Mesenchymal stem cell (in vitro differentiated cells and primary cell): ENCODE results near the gene KRT38.

Source experiments
- DNase-seq: peaks from one replicate; pipeline ENCODE4 v3.0.0-alpha.2; 2013
- H2AFZ ChIP-seq: one replicate; pipeline ENCODE4 v1.6.1; 2013; ENCODE audit warnings: low read depth, mild to moderate bottlenecking, control low read depth, inconsistent platforms, low read length, moderate library complexity
- H2AK5ac ChIP-seq: 2 replicates; pipeline ENCODE4 v1.6.1; 2013; ENCODE audit warnings: low read length, moderate library complexity, mild to moderate bottlenecking, inconsistent platforms; ENCODE audit not compliant: severe bottlenecking
- H2BK120ac ChIP-seq: one replicate; pipeline ENCODE4 v1.6.1; 2013; ENCODE audit warnings: low read depth, mild to moderate bottlenecking, inconsistent platforms, low read length, moderate library complexity
- H2BK12ac ChIP-seq, 2 experiments: one replicate each; pipeline ENCODE4 v1.6.1; 2013; ENCODE audit warnings: inconsistent platforms in 2 of 2, low read length in 2 of 2, mild to moderate bottlenecking in 2 of 2, moderate library complexity in 2 of 2, control low read depth in 1 of 2
- H2BK15ac ChIP-seq: one replicate; pipeline ENCODE4 v1.6.1; 2013; ENCODE audit warnings: mild to moderate bottlenecking, low read depth, inconsistent platforms; ENCODE audit not compliant: poor library complexity, severe bottlenecking
- H2BK5ac ChIP-seq: 2 replicates; pipeline ENCODE4 v1.6.1; 2013; ENCODE audit warnings: low read depth, mild to moderate bottlenecking, low read length, control low read depth, inconsistent platforms; ENCODE audit not compliant: poor library complexity, severe bottlenecking
- H3K14ac ChIP-seq, 2 experiments: one replicate each; pipeline ENCODE4 v1.6.1; 2013; ENCODE audit warnings: inconsistent platforms in 2 of 2, low read length in 2 of 2, control low read depth in 1 of 2, mild to moderate bottlenecking in 1 of 2, moderate library complexity in 1 of 2
- H3K18ac ChIP-seq, 2 experiments: one replicate each; pipeline ENCODE4 v1.6.1; 2013; ENCODE audit warnings: inconsistent platforms in 2 of 2, low read length in 2 of 2, control low read depth in 1 of 2, low read depth in 1 of 2, mild to moderate bottlenecking in 1 of 2
- H3K23ac ChIP-seq, 2 experiments: one replicate each; pipeline ENCODE4 v1.6.1; 2013; ENCODE audit warnings: inconsistent platforms in 2 of 2, low read length in 2 of 2, mild to moderate bottlenecking in 2 of 2, moderate library complexity in 2 of 2, control low read depth in 1 of 2
- H3K27ac ChIP-seq: 2 replicates; pipeline ENCODE4 v1.5.1; 2013; ENCODE audit warnings: mild to moderate bottlenecking, moderate library complexity, low read length, control low read depth, inconsistent platforms; ENCODE audit not compliant: poor library complexity, severe bottlenecking
- H3K27me3 ChIP-seq, 2 experiments: 2 replicates each; pipeline versions ENCODE4 v1.6.1 to v1.7.0; 2013; ENCODE audit warnings: low read length in 2 of 2, mild to moderate bottlenecking in 2 of 2, moderate library complexity in 2 of 2, control low read depth in 1 of 2, inconsistent platforms in 1 of 2; ENCODE audit not compliant: control insufficient read depth in 1 of 2, insufficient read depth in 1 of 2
- H3K36me3 ChIP-seq, 2 experiments: 2 replicates each; pipeline versions ENCODE4 v1.6.1 to v1.7.0; 2013; ENCODE audit warnings: low read length in 2 of 2, control low read depth in 1 of 2, inconsistent platforms in 1 of 2, low read depth in 1 of 2, mild to moderate bottlenecking in 1 of 2; ENCODE audit not compliant: insufficient read depth in 2 of 2, control insufficient read depth in 1 of 2
- H3K4ac ChIP-seq, 2 experiments: one replicate each; pipeline ENCODE4 v1.6.1; 2013; ENCODE audit warnings: inconsistent platforms in 2 of 2, low read length in 2 of 2, mild to moderate bottlenecking in 2 of 2, moderate library complexity in 2 of 2, control low read depth in 1 of 2, low read depth in 1 of 2
- H3K4me1 ChIP-seq: 2 replicates; pipeline ENCODE4 v1.6.1; 2013; ENCODE audit warnings: low read depth, low read length, control low read depth; ENCODE audit not compliant: control insufficient read depth, insufficient read depth
- H3K4me2 ChIP-seq: 2 replicates; pipeline ENCODE4 v1.6.1; 2013; ENCODE audit warnings: low read length, mild to moderate bottlenecking, inconsistent platforms; ENCODE audit not compliant: poor library complexity, severe bottlenecking
- H3K4me3 ChIP-seq, 2 experiments: 2 replicates each; pipeline versions ENCODE4 v1.5.1 to v1.7.0; 2013; ENCODE audit warnings: low read length in 2 of 2, mild to moderate bottlenecking in 2 of 2, control low read depth in 1 of 2, low read depth in 1 of 2; ENCODE audit not compliant: insufficient read depth in 1 of 2
- H3K79me1 ChIP-seq: replicated peaks from 2 replicates; pipeline ENCODE4 v1.6.1; 2013; ENCODE audit warnings: mild to moderate bottlenecking, control low read depth, low read length, inconsistent platforms; ENCODE audit not compliant: poor library complexity, severe bottlenecking
- H3K9ac ChIP-seq: 2 replicates; pipeline ENCODE4 v1.7.0; 2013; ENCODE audit warnings: mild to moderate bottlenecking, low read length, moderate library complexity
- H3K9me3 ChIP-seq: 2 replicates; pipeline ENCODE4 v1.7.0; 2013; ENCODE audit warnings: mild to moderate bottlenecking, low read length; ENCODE audit not compliant: control insufficient read depth
- H4K8ac ChIP-seq: one replicate; pipeline ENCODE4 v1.6.1; 2013; ENCODE audit warnings: inconsistent platforms, mild to moderate bottlenecking, low read length, moderate library complexity
- H4K91ac ChIP-seq: one replicate; pipeline ENCODE4 v1.6.1; 2013; ENCODE audit warnings: mild to moderate bottlenecking, low read length, inconsistent platforms
- WGBS: methylation state at CpG from one replicate; pipeline ENCODE4 v1.1.7; 2013; ENCODE audit warnings: mixed read lengths; 5-methylcytosine and 5-hydroxymethylcytosine counted together

KRT38 gene

DNA sequence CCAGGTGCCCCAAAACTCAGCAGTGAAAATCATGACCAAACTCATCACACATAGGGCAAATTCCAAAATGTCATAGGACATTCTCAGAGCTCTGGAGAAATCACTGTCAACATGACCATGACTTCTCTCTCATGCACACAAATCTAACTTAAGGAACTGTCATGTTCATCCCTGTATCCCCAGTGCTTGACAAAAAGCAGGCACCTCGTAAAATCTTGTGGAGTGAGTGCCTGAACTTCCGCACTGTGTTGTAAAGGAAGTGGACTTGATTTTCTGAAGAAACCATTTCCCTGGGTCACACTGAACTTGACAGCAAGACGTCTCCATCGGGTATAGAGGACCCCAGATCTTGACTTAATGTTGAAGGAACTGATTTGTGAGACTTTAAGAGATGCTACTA lies 19.2 kb downstream of the KRT38 start:
- Histone ChIP-seq H3K4me1 (peaks cover 14% of the 10 kb centered on the region), H3K23ac (no peak overlapping the region), H2BK15ac (no peak overlapping the region), H3K4ac (no peak overlapping the region), H2AK5ac (peak overlapping the region; percentile 13), H2BK12ac (no peak overlapping the region), H3K4me2 (no peak overlapping the region), H3K4me3 (no peak overlapping the region), H3K14ac (no peak overlapping the region), H2BK5ac (no peak overlapping the region), H3K27ac (no peak overlapping the region), H3K18ac (no peak overlapping the region), H3K27me3 (peaks cover 0 to 30% of the 10 kb centered on the region in 2 experiments), H3K79me1 (no peaks in the 10 kb centered on the region), H3K9ac (no peak overlapping the region), H2AFZ (no peak overlapping the region), H2BK120ac (no peak overlapping the region), H4K8ac (no peak overlapping the region), H4K91ac (no peak overlapping the region), H3K36me3 (no peaks in the 10 kb centered on the region), H3K9me3 (no peaks in the 10 kb centered on the region)
- DNase-seq: peak; percentile 43
- WGBS: 27% methylated on average over 4 of the region's 4 CpGs

DNA sequence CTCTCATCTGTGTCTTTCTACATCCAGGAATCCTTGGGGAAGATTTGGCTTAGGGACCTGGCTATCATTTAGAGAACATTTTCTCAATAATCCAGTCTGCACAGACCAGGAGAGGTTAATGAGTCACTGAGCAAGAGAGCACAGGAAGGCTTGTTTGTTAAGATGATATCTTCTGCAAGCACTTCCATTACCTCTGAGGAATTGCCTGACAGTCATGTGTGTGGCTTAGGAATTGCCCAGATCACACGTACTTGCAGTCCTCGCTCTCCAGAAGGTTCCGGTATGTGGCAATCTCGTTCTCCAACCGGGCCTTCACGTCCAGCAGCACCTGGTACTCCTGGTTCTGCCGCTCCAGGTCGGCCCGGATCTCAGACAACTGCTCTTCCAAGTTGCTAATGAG lies 19.7 kb downstream of the KRT38 start:
- H3K27me3 ChIP-seq: peaks cover 0 to 30% of the 10 kb centered on the region in 2 experiments
- H2BK15ac ChIP-seq: no peak overlapping the region
- no peak overlapping the region for H3K9ac ChIP-seq
- peaks cover 14% of the 10 kb centered on the region for H3K4me1 ChIP-seq
- H3K23ac ChIP-seq: no peak overlapping the region
- peak; percentile 75 for DNase-seq
- no peak overlapping the region for H2BK120ac ChIP-seq
- H2BK5ac ChIP-seq: no peak overlapping the region
- no peak overlapping the region for H3K4ac ChIP-seq
- H3K9me3 ChIP-seq: no peaks in the 10 kb centered on the region
- no peak overlapping the region for H3K4me2 ChIP-seq
- no peaks in the 10 kb centered on the region for H3K79me1 ChIP-seq
- WGBS: 59% methylated on average over 9 of the region's 9 CpGs
- H3K27ac ChIP-seq: no peak overlapping the region
- no peaks in the 10 kb centered on the region for H3K36me3 ChIP-seq
- H3K14ac ChIP-seq: no peak overlapping the region
- H3K18ac ChIP-seq: no peak overlapping the region
- H4K91ac ChIP-seq: no peak overlapping the region
- no peak overlapping the region for H2BK12ac ChIP-seq
- no peak overlapping the region for H2AK5ac ChIP-seq
- H3K4me3 ChIP-seq: no peak overlapping the region
- H4K8ac ChIP-seq: no peak overlapping the region
- no peak overlapping the region for H2AFZ ChIP-seq

DNA sequence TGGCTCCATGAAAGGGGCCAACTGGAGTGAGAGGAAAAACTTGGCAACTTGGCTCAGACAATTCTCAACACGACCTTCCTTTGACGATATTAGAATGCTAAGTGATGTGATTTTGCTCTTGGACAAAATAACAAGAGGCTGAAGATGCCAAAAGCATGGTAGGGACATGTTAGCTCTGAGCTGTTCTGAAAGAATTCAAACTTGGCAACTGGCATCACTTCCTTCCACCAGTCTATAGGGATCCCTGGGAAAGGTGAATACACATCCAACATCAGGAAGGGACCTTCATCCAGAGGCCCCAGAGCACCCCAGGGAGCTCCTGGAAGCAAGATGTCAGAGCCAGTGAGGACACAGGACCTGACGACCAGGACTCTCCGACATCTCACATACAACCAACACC lies 20.6 kb downstream of the KRT38 start:
- no peaks in the 10 kb centered on the region for H3K36me3 ChIP-seq
- no peak overlapping the region for H3K14ac ChIP-seq
- no peak overlapping the region for H3K9ac ChIP-seq
- no peak overlapping the region for H2AFZ ChIP-seq
- peaks cover 0 to 30% of the 10 kb centered on the region in 2 experiments for H3K27me3 ChIP-seq
- DNase-seq: no peak
- no peak overlapping the region for H3K18ac ChIP-seq
- no peaks in the 10 kb centered on the region for H3K9me3 ChIP-seq
- no peak overlapping the region for H2BK12ac ChIP-seq
- no peak overlapping the region for H3K4me3 ChIP-seq
- WGBS: 91% methylated on average over 3 of the region's 4 CpGs
- no peaks in the 10 kb centered on the region for H3K79me1 ChIP-seq
- no peak overlapping the region for H2BK5ac ChIP-seq
- no peak overlapping the region for H3K4ac ChIP-seq
- H4K91ac ChIP-seq: no peak overlapping the region
- no peak overlapping the region for H3K27ac ChIP-seq
- H3K4me1 ChIP-seq: peaks cover 17% of the 10 kb centered on the region
- H4K8ac ChIP-seq: no peak overlapping the region
- H2BK15ac ChIP-seq: no peak overlapping the region
- no peak overlapping the region for H2BK120ac ChIP-seq
- H3K23ac ChIP-seq: no peak overlapping the region
- H2AK5ac ChIP-seq: peak overlapping the region; percentile 33
- no peak overlapping the region for H3K4me2 ChIP-seq

DNA sequence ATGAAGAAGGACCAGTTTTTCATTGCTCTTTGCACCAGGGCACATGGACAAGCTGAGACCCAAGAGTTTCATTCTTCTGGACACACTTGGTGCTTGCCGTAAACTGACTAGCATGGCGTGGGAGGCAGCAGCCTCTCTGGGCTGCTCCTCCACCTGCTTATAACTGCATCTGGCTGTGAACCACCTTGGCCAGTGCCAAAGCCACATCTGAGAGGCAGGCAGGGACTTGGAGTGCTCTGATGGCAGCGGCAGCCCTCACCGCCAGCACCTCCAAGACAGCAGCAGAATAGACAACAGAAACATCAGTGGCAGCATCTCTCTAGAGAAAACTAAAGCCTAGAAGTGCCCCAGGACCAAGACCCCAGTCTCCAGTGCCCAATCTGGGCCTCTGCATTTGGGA lies 21.1 kb downstream of the KRT38 start:
- Histone ChIP-seq H3K14ac (no peak overlapping the region), H2BK120ac (no peak overlapping the region), H2BK12ac (no peak overlapping the region), H4K91ac (no peak overlapping the region), H3K27ac (no peak overlapping the region), H3K27me3 (peaks cover 0 to 30% of the 10 kb centered on the region in 2 experiments), H3K4me1 (peaks cover 18% of the 10 kb centered on the region), H3K9ac (no peak overlapping the region), H3K4me2 (no peak overlapping the region), H2AK5ac (peak overlapping the region; percentile 33), H3K23ac (no peak overlapping the region), H2BK5ac (no peak overlapping the region), H2AFZ (no peak overlapping the region), H4K8ac (no peak overlapping the region), H3K36me3 (no peaks in the 10 kb centered on the region), H3K79me1 (no peaks in the 10 kb centered on the region), H3K4ac (no peak overlapping the region), H3K18ac (no peak overlapping the region), H3K4me3 (no peak overlapping the region), H3K9me3 (no peaks in the 10 kb centered on the region), H2BK15ac (no peak overlapping the region)
- DNase-seq: no peak
- WGBS: 94% methylated on average over 4 of the region's 4 CpGs
